PC-9 (cell line): ENCODE measurements around the gene MYO16.

ENCODE experiments used
- CTCF ChIP-seq: fragments of 200-600 bp; sonication (generic); conservative IDR thresholded peaks from 2 replicates; pipeline ENCODE4 v1.6.1; 2017; ENCODE audit warnings: mixed run types, antibody characterized with exemption, mild to moderate bottlenecking, moderate library complexity
- EZH2 ChIP-seq: fragments of 200-600 bp; sonication (generic); IDR thresholded peaks from 2 replicates; pipeline ENCODE4 v1.8.0; 2017; ENCODE audit warnings: antibody characterized with exemption, low read depth

GRCh38 chr13:109152311-109152820, 523.0 kb downstream of the MYO16 start:
- no peak for TF ChIP-seq CTCF
- no peak for TF ChIP-seq EZH2
